Gastrocnemius medialis (tissue), 4 donors: ENCODE data around the gene DNM1. TPM values are rescaled to one million over a fixed set of nuclear protein-coding genes. Genes with fewer than 3 reads are reported as not detected.

Source experiments
- ATAC-seq, 2 donors: fragments of 150-250 bp; one replicate each; pipeline ENCODE4 v1.9.1; 2016
- DNase-seq, 2 donors: peaks; one replicate each; pipeline ENCODE4 v3.0.0-alpha.2; 2019
- H3K27ac ChIP-seq, 4 donors: fragments of 200-600 bp; sonication (generic); 1 replicate in 1 of 4; 2 replicates in 3 of 4; pipeline ENCODE4 v1.5.1; 2016 to 2018; ENCODE audit warnings: mild to moderate bottlenecking in 2 of 4, moderate library complexity in 1 of 4
- H3K27me3 ChIP-seq, 3 donors: fragments of 200-600 bp; sonication (generic) in 2 of 3; 1 replicate in 1 of 3; 2 replicates in 2 of 3; pipeline versions ENCODE4 v1.5.1 to v1.6.0; 2016 to 2019; ENCODE audit warnings: mild to moderate bottlenecking in 1 of 3, moderate library complexity in 1 of 3
- H3K36me3 ChIP-seq, 2 donors: fragments of 200-600 bp; sonication (generic) in 1 of 2; one replicate each; pipeline ENCODE4 v1.5.1; 2017 to 2018
- H3K4me1 ChIP-seq, 2 donors: fragments of 200-600 bp; sonication (generic) in 1 of 2; one replicate each; pipeline ENCODE4 v1.5.1; 2016 to 2017; ENCODE audit warnings: mild to moderate bottlenecking in 2 of 2
- H3K4me3 ChIP-seq, 4 donors: fragments of 200-600 bp; sonication (generic) in 3 of 4; 1 replicate in 1 of 4; 2 replicates in 3 of 4; pipeline ENCODE4 v1.5.1; 2016 to 2019; ENCODE audit warnings: mild to moderate bottlenecking in 2 of 4
- H3K9me3 ChIP-seq, 3 donors: fragments of 200-600 bp; sonication (generic) in 2 of 3; 1 replicate in 1 of 3; 2 replicates in 2 of 3; pipeline ENCODE4 v1.5.1; 2016 to 2019
- POLR2A ChIP-seq, 2 donors: fragments of 450-650 bp; IDR thresholded peaks; one replicate each; pipeline ENCODE4 v1.6.1; 2017; ENCODE audit warnings: antibody characterized with exemption in 2 of 2, mild to moderate bottlenecking in 2 of 2, moderate library complexity in 2 of 2
- in situ Hi-C, 4 donors: fragments of 200-750 bp; cut with MboI; loops; one replicate each; pipeline versions ENCODE4 v1.15.0 to v1.8.0; 2017; ENCODE audit warnings: low sequenced_read_pairs in 4 of 4
- intact Hi-C: fragments of 100-400 bp; cut with DNase I; formaldehyde crosslinking; loops from one replicate; pipeline ENCODE4 v1.15.1; 2023; ENCODE audit warnings: low total_unique reads
- total RNA-seq, 4 donors: library from RNA; depleted of rRNA; stranded (reverse); fragments of >200 nt; gene quantifications; one replicate each; pipeline versions ENCODE4 v1.1.0 to v1.2.3, GENCODE V29; 2016
- TF ChIP-seq, protein P1 (sequence below), 5 experiments: fragments of 450-650 bp in 3 of 5; fragments of 200-600 bp in 2 of 5; sonication (generic) in 2 of 5; IDR thresholded peaks in 4 of 5; conservative IDR thresholded peaks in 1 of 5; 1 replicate in 4 of 5; 2 replicates in 1 of 5; pipeline ENCODE4 v1.5.1; 2016 to 2019; ENCODE audit warnings: antibody characterized with exemption in 5 of 5, mild to moderate bottlenecking in 3 of 5, moderate library complexity in 3 of 5

DNM1 gene
- total RNA-seq = 1 to 10 TPM; 1.8 to 3.8 (median 2.0) TPM

DNA sequence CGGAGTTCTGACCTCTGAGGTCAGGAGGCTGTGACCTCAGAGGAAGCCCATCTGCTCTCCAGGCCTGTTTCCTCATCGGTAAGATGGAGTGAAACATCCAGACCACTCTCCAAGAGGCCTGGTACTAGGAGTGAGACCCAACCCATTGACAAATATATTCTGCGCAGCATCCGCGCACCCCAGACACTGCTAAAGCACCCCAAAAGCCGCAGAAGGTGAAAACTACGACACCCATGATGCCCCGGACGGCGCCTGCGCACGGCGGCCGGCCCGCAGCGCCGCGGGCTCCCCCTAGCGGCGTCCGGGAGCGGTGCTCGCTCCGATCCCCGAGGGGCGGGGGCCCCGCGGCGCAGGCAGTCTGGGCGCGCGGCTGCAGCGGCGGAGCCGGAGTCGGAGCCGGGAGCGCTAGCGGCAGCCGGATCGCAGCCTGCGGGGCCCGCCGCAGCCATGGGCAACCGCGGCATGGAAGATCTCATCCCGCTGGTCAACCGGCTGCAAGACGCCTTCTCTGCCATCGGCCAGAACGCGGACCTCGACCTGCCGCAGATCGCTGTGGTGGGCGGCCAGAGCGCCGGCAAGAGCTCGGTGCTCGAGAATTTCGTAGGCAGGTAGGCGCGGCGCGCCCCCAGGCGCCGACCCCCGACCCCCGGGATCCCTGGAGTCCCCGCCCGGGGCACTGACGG, at the start of gene DNM1:
TSS of gene DNM1 (plus strand) at position 356 of the 683 bp plus-strand sequence. CDS start at position 448, 92 bp downstream.
- Histone ChIP-seq H3K27ac (peak within 1 kb of the TSS in 1 of 4 donors; percentile 40), H3K36me3 (no peaks in the 10 kb centered on the region), H3K9me3 (no peaks in the 10 kb centered on the region), H3K27me3 (peaks cover 8 to 15% (median 14%) of the 10 kb centered on the region in 3 donors), H3K4me3 (peak within 1 kb of the TSS; percentile 54 to 63 (median 60)), H3K4me1 (peaks cover 7 to 9% of the 10 kb centered on the region in 2 donors)
- TF ChIP-seq, protein P1, sequence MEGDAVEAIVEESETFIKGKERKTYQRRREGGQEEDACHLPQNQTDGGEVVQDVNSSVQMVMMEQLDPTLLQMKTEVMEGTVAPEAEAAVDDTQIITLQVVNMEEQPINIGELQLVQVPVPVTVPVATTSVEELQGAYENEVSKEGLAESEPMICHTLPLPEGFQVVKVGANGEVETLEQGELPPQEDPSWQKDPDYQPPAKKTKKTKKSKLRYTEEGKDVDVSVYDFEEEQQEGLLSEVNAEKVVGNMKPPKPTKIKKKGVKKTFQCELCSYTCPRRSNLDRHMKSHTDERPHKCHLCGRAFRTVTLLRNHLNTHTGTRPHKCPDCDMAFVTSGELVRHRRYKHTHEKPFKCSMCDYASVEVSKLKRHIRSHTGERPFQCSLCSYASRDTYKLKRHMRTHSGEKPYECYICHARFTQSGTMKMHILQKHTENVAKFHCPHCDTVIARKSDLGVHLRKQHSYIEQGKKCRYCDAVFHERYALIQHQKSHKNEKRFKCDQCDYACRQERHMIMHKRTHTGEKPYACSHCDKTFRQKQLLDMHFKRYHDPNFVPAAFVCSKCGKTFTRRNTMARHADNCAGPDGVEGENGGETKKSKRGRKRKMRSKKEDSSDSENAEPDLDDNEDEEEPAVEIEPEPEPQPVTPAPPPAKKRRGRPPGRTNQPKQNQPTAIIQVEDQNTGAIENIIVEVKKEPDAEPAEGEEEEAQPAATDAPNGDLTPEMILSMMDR (IDR thresholded peaks at IDR 0.05 in 4 of 5, conservative IDR thresholded peaks at IDR 0.05 in 1 of 5) = peak; percentile 57 to 99 (median 97)
- TF ChIP-seq POLR2A (IDR thresholded peaks at IDR 0.05) = no peak
- DNase-seq (no peak), ATAC-seq (peak; percentile 92)
- in situ Hi-C loops (no loop called here), intact Hi-C loops (no loop called here)

DNA sequence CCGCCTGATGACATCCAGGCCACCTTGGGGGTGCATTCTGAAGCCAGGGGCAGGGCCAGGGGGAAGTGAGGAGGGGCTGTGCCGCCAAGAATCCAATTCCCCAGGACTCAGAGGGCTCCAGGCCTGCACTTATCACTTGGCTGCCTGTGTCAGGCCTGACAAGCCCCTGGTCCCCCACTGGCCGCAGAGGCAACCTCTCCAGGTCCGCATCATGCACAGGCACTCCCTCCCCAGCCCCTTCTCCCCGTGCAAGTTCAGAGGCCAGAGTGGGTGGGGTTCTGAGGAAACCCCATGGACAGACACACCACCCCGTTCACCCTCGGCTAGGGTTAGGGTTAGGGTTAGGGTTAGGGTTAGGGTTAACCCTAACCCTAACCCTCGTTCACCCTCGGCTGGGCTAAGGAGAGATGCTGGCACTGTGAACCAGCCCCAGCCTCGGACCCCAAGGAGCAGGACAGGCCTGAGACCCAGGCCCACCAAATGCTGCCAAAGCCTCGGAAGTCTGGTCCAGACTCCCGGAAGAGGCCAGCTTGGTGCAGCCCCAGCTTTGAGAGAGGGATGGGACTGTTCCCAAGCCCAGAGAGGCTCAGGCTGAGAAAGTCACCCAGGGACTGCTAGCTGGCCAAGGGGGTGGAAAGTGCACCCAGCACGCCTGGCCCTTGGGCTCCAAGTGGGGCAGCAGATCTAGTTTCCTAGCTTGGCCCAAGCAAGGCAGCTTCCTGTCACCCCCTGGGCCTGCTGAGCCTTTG, 49.1 kb upstream of the DNM1 start:
- in situ Hi-C loops = no loop called here
- no peak overlapping the region for H3K27ac ChIP-seq
- DNase-seq (no peak), ATAC-seq (no peak)
- no peak overlapping the region for H3K4me3 ChIP-seq
- H3K9me3 ChIP-seq = no peaks in the 10 kb centered on the region
- H3K36me3 ChIP-seq = no peaks in the 10 kb centered on the region
- H3K4me1 ChIP-seq = peaks cover 0 to 3% of the 10 kb centered on the region in 2 donors
- intact Hi-C loops = no loop called here
- no peak for TF ChIP-seq POLR2A (IDR thresholded peaks at IDR 0.05)
- TF ChIP-seq, protein P1 (IDR thresholded peaks at IDR 0.05 in 4 of 5, conservative IDR thresholded peaks at IDR 0.05 in 1 of 5) = no peak
- H3K27me3 ChIP-seq = no peaks in the 10 kb centered on the region

DNA sequence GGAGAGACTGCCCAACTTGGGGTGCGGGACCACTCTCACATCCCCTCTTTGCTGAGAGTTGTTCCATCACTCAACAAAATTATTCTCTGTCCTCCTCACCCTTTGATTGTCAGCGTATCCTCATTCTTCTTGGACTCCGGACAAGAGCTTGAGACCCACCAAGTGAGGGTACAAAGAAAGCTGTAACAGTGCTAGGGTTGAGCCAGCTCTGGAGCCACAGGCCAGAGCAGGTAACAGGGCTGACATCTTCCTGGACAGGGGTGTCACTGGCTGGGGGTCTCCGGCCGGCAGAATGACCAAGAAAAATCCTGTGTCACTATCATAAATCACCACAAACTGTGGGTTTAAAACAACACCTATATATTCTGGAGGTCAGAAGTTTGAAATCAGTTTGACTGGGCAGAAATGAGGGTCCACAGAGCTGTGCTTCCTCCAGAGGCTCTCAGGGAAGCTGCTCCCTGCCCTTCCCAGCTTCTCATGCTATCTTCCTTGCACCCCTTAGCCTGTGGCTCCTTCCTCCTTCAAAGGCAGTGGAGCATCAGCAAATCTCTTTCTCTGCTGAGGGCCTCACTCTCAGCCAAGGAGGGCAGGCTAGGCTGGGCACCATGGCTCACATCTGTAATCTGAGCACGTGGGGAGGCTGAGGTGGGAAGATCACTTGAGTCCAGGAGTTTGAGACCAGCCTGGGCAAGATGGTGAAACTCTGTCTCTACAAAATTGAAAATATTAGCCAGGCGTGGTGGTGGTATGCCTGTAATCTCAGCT, 47.3 kb upstream of the DNM1 start:
- H3K4me3 ChIP-seq = no peak overlapping the region
- intact Hi-C loops (no loop called here), in situ Hi-C loops (no loop called here)
- no peaks in the 10 kb centered on the region for H3K36me3 ChIP-seq
- H3K27me3 ChIP-seq = no peaks in the 10 kb centered on the region
- no peaks in the 10 kb centered on the region for H3K9me3 ChIP-seq
- no peak for TF ChIP-seq POLR2A (IDR thresholded peaks at IDR 0.05)
- TF ChIP-seq, protein P1 (IDR thresholded peaks at IDR 0.05 in 4 of 5, conservative IDR thresholded peaks at IDR 0.05 in 1 of 5) = no peak
- peaks cover 4 to 9% of the 10 kb centered on the region in 2 donors for H3K4me1 ChIP-seq
- DNase-seq (no peak), ATAC-seq (no peak)
- H3K27ac ChIP-seq = no peak overlapping the region

DNA sequence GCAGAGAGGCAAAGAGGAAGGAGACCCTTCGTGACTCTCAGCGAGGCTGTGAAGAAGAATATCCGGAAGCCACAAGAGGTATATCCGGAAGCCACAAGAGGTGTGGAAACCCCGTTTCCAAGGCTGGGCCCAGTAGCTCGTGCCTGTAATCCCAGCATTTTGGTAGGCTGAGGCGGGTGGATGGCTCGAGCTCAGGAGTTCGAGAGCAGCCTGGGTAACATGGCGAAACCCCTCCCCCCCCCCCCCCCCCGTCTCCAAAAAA, 43.7 kb upstream of the DNM1 start:
- Histone ChIP-seq H3K4me1 (peaks cover 8 to 9% of the 10 kb centered on the region in 2 donors), H3K27ac (peak overlapping the region; percentile 70 to 79 (median 74)), H3K4me3 (peak overlapping the region; percentile 73 to 82 (median 78)), H3K36me3 (peaks cover 0 to 18% of the 10 kb centered on the region in 2 donors), H3K9me3 (no peaks in the 10 kb centered on the region), H3K27me3 (no peaks in the 10 kb centered on the region)
- intact Hi-C loops (no loop called here), in situ Hi-C loops (no loop called here)
- TF ChIP-seq POLR2A (IDR thresholded peaks at IDR 0.05) = no peak
- DNase-seq (no peak), ATAC-seq (no peak)
